GM10266 (cell line): ENCODE data around the gene CCDC178.

Experiments used
- DNase-seq: peaks from one replicate; pipeline ENCODE4 v3.0.0; 2012; ENCODE audit errors: extremely low spot score
- CTCF ChIP-seq: IDR thresholded peaks from 2 replicates; pipeline ENCODE4 v1.5.1; 2012; ENCODE audit warnings: mild to moderate bottlenecking, low read depth; ENCODE audit not compliant: control insufficient read depth, insufficient read depth; ENCODE audit errors: missing control alignments

The CCDC178 gene

DNA sequence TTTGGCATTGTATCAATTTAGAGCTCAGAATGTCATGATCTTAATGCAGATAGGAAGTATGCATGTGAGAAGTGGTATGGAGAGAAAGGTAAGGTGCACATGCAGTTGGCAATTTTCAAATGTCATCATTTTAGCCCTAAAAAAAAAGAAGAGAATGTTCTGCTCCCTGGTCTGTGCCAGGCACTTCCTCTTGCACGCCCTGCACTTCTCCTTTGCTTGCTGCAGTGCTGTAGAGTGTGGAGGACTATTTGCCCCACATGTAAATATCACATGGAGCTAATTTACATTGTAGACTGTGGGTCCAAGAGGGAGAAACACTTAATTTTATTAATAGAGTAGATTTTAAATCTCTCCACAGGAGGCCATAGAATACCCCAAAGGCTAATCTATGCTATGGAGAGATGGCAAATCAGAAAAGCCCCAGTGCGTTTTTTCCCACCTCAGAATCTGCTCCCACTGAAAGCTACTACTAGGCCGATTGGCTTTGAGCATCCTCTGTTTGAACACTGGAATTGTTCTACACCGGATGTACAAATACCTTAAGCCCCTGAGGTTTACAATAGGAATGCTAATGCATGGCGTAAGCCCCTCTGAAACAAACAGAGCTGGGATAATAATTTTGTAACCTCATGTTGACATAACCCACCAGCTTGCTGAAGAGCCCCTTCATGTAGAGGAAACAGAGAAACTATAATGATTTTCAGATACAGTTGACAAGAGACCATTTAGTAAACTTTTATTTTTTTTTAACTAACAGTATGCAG is 530.5 kb downstream of the CCDC178 start:
- no peak for DNase-seq
- TF ChIP-seq CTCF = no peak

DNA sequence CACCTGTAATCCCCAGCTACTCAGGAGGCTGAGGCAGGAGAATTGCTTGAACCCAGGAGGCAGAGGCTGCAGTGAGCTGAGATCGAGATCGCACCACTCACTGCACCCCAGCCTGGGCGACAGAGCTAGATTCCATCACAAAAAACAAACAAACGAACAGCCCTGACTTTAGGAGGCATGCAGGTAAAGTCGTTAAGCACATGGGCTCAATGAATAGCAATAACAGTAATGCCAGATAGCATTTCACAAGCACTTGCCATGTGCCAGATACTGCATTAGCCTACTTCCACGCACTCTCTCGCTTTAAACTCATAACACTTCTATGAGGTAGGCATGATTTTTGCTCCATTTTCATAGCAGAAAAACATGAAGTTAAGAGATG is 532.1 kb downstream of the CCDC178 start:
- TF ChIP-seq CTCF = no peak
- no peak for DNase-seq

- TF ChIP-seq CTCF = no peak
- DNase-seq = no peak
Observed at GRCh38 chr18:32907648-32908423, 532.7 kb downstream of the CCDC178 start.

- TF ChIP-seq CTCF = no peak
- no peak for DNase-seq
Observed at GRCh38 chr18:32907311-32907585, 533.3 kb downstream of the CCDC178 start.

- DNase-seq = no peak
- TF ChIP-seq CTCF = no peak
Observed at GRCh38 chr18:32906506-32907310, 533.8 kb downstream of the CCDC178 start.

- TF ChIP-seq CTCF = no peak
- DNase-seq = no peak
Observed at GRCh38 chr18:32905651-32906050, 534.9 kb downstream of the CCDC178 start.
